Raji (cell line): Measurements from ENCODE around the gene BAHD1.

Source experiments
- POLR2A ChIP-seq: IDR thresholded peaks from 2 replicates; pipeline ENCODE4 v1.6.1; 2011; ENCODE audit warnings: low read depth, low read length, control low read depth; ENCODE audit not compliant: insufficient read depth

Gene BAHD1

GRCh38 chr15:40436892-40437751, 3.6 kb upstream of the BAHD1 start:
- TF ChIP-seq POLR2A: no peak

GRCh38 chr15:40437752-40438687, 2.7 kb upstream of the BAHD1 start:
- TF ChIP-seq POLR2A: no peak

GRCh38 chr15:40438712-40439111, 2.0 kb upstream of the BAHD1 start:
- no peak for TF ChIP-seq POLR2A

GRCh38 chr15:40439461-40439959, 1.2 kb upstream of the BAHD1 start:
- no peak for TF ChIP-seq POLR2A

GRCh38 chr15:40439960-40440742, 602 bp upstream of the BAHD1 start:
- TF ChIP-seq POLR2A: no peak

- no peak for TF ChIP-seq POLR2A
These were observed 1.1 kb downstream of the BAHD1 start for GRCh38 chr15:40441565-40442531.

GRCh38 chr15:40443255-40443654, 2.5 kb downstream of the BAHD1 start:
- TF ChIP-seq POLR2A: no peak

GRCh38 chr15:40443846-40444245, 3.1 kb downstream of the BAHD1 start:
- no peak for TF ChIP-seq POLR2A

- no peak for TF ChIP-seq POLR2A
These were observed 4.0 kb downstream of the BAHD1 start for GRCh38 chr15:40444736-40445135.

GRCh38 chr15:40445421-40445922, 4.7 kb downstream of the BAHD1 start:
- TF ChIP-seq POLR2A: no peak

- TF ChIP-seq POLR2A: no peak
These were observed 5.4 kb downstream of the BAHD1 start for GRCh38 chr15:40446144-40446543.

- no peak for TF ChIP-seq POLR2A
These were observed 7.6 kb downstream of the BAHD1 start for GRCh38 chr15:40448354-40448753.

- TF ChIP-seq POLR2A: no peak
These were observed 8.5 kb downstream of the BAHD1 start for GRCh38 chr15:40449275-40449674.
